Neural progenitor cell (in vitro differentiated cells): ENCODE results near the gene TWF2. TPM values are rescaled to one million over a fixed set of nuclear protein-coding genes. Genes with fewer than 3 reads are reported as not detected.

Source experiments
- DNase-seq: peaks from one replicate; pipeline ENCODE4 v3.0.0-alpha.2; 2016; ENCODE audit warnings: low spot score
- H2AFZ ChIP-seq: fragments of 200-600 bp; sonication (generic); replicated peaks from 2 replicates; pipeline ENCODE4 v1.6.1; 2016; ENCODE audit warnings: antibody characterized with exemption
- H3F3A ChIP-seq: fragments of 200-600 bp; sonication (generic); 2 replicates; pipeline ENCODE4 v1.6.1; 2016; ENCODE audit warnings: antibody characterized with exemption, low read depth
- H3K27ac ChIP-seq: fragments of 200-600 bp; sonication (generic); 2 replicates; pipeline ENCODE4 v1.5.1; 2016; ENCODE audit warnings: mild to moderate bottlenecking
- H3K27me3 ChIP-seq: fragments of 200-600 bp; sonication (generic); 2 replicates; pipeline ENCODE4 v1.6.1; 2016; ENCODE audit warnings: mild to moderate bottlenecking, moderate library complexity
- H3K36me3 ChIP-seq: fragments of 200-600 bp; sonication (generic); 2 replicates; pipeline ENCODE4 v1.5.1; 2016
- H3K4me1 ChIP-seq: fragments of 200-600 bp; sonication (generic); 2 replicates; pipeline ENCODE4 v1.6.1; 2016; ENCODE audit warnings: mixed run types
- H3K4me2 ChIP-seq: fragments of 200-600 bp; sonication (generic); 2 replicates; pipeline ENCODE4 v1.6.1; 2016
- H3K4me3 ChIP-seq: fragments of 200-600 bp; sonication (generic); 2 replicates; pipeline ENCODE4 v1.5.1; 2016
- H3K79me2 ChIP-seq: fragments of 200-600 bp; sonication (generic); 2 replicates; pipeline ENCODE4 v1.6.1; 2016; ENCODE audit warnings: low read depth
- H3K9ac ChIP-seq: fragments of 200-600 bp; sonication (generic); 2 replicates; pipeline ENCODE4 v1.6.1; 2016
- H3K9me3 ChIP-seq: fragments of 200-600 bp; sonication (generic); 2 replicates; pipeline ENCODE4 v1.5.1; 2016; ENCODE audit warnings: low read depth
- H4K20me1 ChIP-seq: fragments of 200-600 bp; sonication (generic); 2 replicates; pipeline ENCODE4 v1.6.1; 2016; ENCODE audit warnings: low read depth
- H3K27ac Mint-ChIP-seq: 3 replicates; pipeline ENCODE4 v1.8.0; 2021; ENCODE audit warnings: mixed read lengths
- H3K27me3 Mint-ChIP-seq: 2 replicates; pipeline ENCODE4 v1.8.0; 2022; ENCODE audit warnings: low read depth, mild to moderate bottlenecking, inconsistent platforms, moderate library complexity, mixed read lengths; ENCODE audit not compliant: insufficient read depth
- H3K36me3 Mint-ChIP-seq: 3 replicates; pipeline ENCODE4 v1.8.0; 2021; ENCODE audit warnings: mixed read lengths
- H3K4me1 Mint-ChIP-seq: 3 replicates; pipeline ENCODE4 v1.8.0; 2021; ENCODE audit warnings: mixed read lengths
- H3K4me3 Mint-ChIP-seq: 3 replicates; pipeline ENCODE4 v1.8.0; 2021; ENCODE audit warnings: mild to moderate bottlenecking, moderate library complexity, mixed read lengths
- H3K9me3 Mint-ChIP-seq: 3 replicates; pipeline ENCODE4 v1.8.0; 2020; ENCODE audit warnings: mixed read lengths
- EZH2 ChIP-seq: fragments of 200-600 bp; sonication (generic); IDR thresholded peaks from 2 replicates; pipeline ENCODE4 v1.6.1; 2017; ENCODE audit warnings: antibody characterized with exemption, mild to moderate bottlenecking, moderate library complexity
- EZH2phosphoT487 ChIP-seq: fragments of 200-600 bp; sonication (generic); IDR thresholded peaks from 2 replicates; pipeline ENCODE4 v1.6.1; 2017; ENCODE audit warnings: antibody characterized with exemption
- total RNA-seq: library from RNA; depleted of rRNA; stranded (reverse); fragments of >200 nt; gene quantifications from 2 replicates; pipeline ENCODE4 v1.2.3, GENCODE V29; 2015; ENCODE audit warnings: low replicate concordance
- TF ChIP-seq, protein P1 (sequence below): fragments of 200-600 bp; sonication (generic); IDR thresholded peaks from 2 replicates; pipeline ENCODE4 v1.5.1; 2017; ENCODE audit warnings: antibody characterized with exemption, mild to moderate bottlenecking

Gene TWF2
- total RNA-seq, 1 donor from 2014 or later: 21.9 TPM

DNA sequence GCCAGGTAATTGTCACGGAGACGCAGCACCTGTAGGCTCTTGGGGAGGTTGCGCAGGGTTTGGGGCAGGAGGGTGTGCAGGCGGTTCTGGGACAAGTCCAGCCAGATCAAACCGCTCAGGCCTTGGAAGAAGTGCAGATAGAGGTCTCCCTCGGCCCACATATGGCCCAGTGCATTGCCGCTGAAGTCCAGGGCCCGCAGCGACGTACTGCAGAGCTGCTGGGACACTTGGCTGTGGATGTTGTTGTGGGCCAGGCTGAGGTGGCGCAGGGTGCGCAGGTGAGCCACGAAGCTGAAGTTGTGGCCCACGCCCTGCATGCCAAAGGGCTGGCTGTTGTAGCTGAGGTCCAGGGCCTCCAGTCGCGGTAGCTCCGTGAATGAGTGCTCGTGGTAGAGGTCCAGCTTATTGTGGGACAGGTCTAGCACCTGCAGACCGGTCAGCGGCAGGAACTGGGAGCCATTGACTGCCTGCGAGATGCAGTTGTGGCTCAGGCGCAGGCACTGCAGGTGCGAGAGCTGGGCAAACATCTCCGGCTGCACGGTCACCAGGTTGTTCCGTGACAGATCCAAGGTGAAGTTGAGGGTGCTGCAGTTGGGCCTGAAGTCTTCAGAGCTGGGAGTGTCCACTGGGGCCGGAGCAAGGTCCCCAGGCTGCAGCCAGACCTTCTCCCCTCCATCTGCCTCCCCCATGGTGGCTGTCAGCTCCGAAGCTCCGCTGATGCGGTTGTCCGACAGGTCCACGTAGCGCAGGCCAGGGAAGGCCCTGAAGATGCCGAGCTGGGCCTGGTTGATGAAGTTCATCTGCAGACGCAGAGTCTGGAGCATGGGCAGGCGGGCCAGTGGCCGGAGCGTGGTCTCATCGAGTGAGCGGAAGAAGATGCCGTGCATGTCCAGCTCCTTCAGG is 16.4 kb downstream of the TWF2 start:
- H3K4me1 Mint-ChIP-seq: peaks cover 2% of the 10 kb centered on the region
- no peak overlapping the region for H3K4me3 Mint-ChIP-seq
- H3K4me2 ChIP-seq: no peak overlapping the region
- H3K27ac ChIP-seq: no peak overlapping the region
- H3K9ac ChIP-seq: no peak overlapping the region
- no peaks in the 10 kb centered on the region for H3K36me3 ChIP-seq
- H3K9me3 ChIP-seq: no peaks in the 10 kb centered on the region
- peaks cover 4% of the 10 kb centered on the region for H3K27me3 Mint-ChIP-seq
- no peaks in the 10 kb centered on the region for H3K27me3 ChIP-seq
- no peaks in the 10 kb centered on the region for H3K36me3 Mint-ChIP-seq
- H3K9me3 Mint-ChIP-seq: no peaks in the 10 kb centered on the region
- DNase-seq: no peak
- no peak overlapping the region for H3K4me3 ChIP-seq
- H3K27ac Mint-ChIP-seq: no peak overlapping the region
- H2AFZ ChIP-seq: no peak overlapping the region
- H3K79me2 ChIP-seq: no peaks in the 10 kb centered on the region
- TF ChIP-seq, protein P1, sequence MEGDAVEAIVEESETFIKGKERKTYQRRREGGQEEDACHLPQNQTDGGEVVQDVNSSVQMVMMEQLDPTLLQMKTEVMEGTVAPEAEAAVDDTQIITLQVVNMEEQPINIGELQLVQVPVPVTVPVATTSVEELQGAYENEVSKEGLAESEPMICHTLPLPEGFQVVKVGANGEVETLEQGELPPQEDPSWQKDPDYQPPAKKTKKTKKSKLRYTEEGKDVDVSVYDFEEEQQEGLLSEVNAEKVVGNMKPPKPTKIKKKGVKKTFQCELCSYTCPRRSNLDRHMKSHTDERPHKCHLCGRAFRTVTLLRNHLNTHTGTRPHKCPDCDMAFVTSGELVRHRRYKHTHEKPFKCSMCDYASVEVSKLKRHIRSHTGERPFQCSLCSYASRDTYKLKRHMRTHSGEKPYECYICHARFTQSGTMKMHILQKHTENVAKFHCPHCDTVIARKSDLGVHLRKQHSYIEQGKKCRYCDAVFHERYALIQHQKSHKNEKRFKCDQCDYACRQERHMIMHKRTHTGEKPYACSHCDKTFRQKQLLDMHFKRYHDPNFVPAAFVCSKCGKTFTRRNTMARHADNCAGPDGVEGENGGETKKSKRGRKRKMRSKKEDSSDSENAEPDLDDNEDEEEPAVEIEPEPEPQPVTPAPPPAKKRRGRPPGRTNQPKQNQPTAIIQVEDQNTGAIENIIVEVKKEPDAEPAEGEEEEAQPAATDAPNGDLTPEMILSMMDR: no peak
- TF ChIP-seq EZH2phosphoT487: no peak
- TF ChIP-seq EZH2: no peak
- H3K4me1 ChIP-seq: peaks cover 3% of the 10 kb centered on the region
- H4K20me1 ChIP-seq: no peaks in the 10 kb centered on the region
- no peaks in the 10 kb centered on the region for H3F3A ChIP-seq

DNA sequence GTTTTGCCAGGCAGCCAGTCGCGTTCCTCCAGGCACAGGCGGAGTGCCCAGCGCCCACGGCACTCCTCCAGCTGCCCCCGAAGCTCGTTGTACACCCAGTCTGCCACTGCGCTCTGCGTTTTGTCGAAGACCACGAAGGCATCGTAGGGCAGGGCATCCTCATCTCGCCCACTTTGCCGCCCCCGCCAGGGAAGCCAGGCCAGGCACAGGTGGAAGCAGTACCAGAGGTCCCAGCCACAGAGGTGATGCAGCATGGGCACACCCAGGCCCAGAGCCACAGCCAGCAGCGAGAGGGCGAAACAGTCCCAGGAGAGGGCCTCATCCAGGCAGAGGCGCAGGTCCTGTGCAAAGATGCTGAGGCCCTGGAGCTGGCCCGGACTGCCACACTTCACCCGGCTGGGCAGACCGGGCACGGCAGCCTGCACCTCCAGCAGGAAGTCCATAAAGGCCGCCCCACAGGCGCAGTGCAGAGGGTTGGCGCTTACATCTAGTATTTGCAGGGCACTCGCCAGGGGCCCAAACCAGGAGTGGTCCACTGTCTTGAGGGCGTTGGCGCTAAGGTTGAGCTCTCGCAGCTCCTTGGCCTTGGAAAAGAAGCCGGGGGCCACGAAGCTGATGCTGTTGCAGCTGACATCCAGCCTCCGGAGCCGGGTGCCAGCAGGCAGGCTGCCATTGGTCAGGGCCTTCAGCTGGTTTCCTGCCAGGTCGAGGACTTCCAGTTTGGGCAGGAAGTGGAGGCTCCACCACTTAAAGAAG is 17.2 kb downstream of the TWF2 start:
- DNase-seq: no peak
- no peak overlapping the region for H2AFZ ChIP-seq

DNA sequence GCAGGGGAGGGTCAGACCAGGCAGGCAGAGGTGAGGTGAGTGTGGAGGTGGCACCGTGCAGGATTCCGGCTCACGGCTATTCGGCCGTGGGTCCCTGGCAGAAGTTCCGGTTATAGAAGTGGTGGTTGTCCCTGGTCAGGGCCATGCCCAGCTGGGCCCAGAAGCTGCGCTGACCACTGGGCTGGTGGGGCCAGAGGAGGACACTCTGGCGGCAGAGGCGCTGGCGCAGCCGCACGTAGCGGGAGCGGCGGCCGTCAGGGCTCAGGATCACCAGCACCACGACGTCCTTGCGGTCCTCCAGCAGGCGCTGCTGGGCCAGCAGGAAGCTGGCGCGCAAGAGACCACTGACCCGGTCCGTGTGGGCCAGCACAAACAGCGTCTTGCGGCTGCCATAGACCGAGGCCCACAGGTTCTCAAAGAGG is 17.8 kb downstream of the TWF2 start:
- H3F3A ChIP-seq: no peaks in the 10 kb centered on the region
- H3K27ac ChIP-seq: no peak overlapping the region
- H3K36me3 ChIP-seq: no peaks in the 10 kb centered on the region
- no peaks in the 10 kb centered on the region for H3K27me3 ChIP-seq
- H3K4me1 ChIP-seq: peaks cover 3% of the 10 kb centered on the region
- H3K27me3 Mint-ChIP-seq: peaks cover 2% of the 10 kb centered on the region
- H3K9me3 ChIP-seq: no peaks in the 10 kb centered on the region
- no peaks in the 10 kb centered on the region for H4K20me1 ChIP-seq
- no peak overlapping the region for H3K9ac ChIP-seq
- TF ChIP-seq EZH2phosphoT487: no peak
- no peak for TF ChIP-seq EZH2
- TF ChIP-seq, protein P1: no peak
- H3K4me3 Mint-ChIP-seq: no peak overlapping the region
- H3K9me3 Mint-ChIP-seq: no peaks in the 10 kb centered on the region
- no peak overlapping the region for H3K4me3 ChIP-seq
- DNase-seq: no peak
- H3K27ac Mint-ChIP-seq: no peak overlapping the region
- H3K4me2 ChIP-seq: no peak overlapping the region
- H3K4me1 Mint-ChIP-seq: peaks cover 2% of the 10 kb centered on the region
- no peak overlapping the region for H2AFZ ChIP-seq
- no peaks in the 10 kb centered on the region for H3K79me2 ChIP-seq
- H3K36me3 Mint-ChIP-seq: peaks cover 4% of the 10 kb centered on the region

More for the DNA sequence above, 17.2 kb downstream of the TWF2 start:
- Histone ChIP-seq H4K20me1 (no peaks in the 10 kb centered on the region), H3F3A (no peaks in the 10 kb centered on the region), H3K27me3 (no peaks in the 10 kb centered on the region), H3K4me2 (no peak overlapping the region), H3K4me1 (peaks cover 3% of the 10 kb centered on the region), H3K27ac (no peak overlapping the region), H3K9me3 (no peaks in the 10 kb centered on the region), H3K4me3 (no peak overlapping the region), H3K9ac (no peak overlapping the region), H3K79me2 (no peaks in the 10 kb centered on the region), H3K36me3 (no peaks in the 10 kb centered on the region)
- Mint-ChIP-seq H3K27me3 (peaks cover 2% of the 10 kb centered on the region), H3K4me1 (peaks cover 2% of the 10 kb centered on the region), H3K27ac (no peak overlapping the region), H3K9me3 (no peaks in the 10 kb centered on the region), H3K36me3 (peaks cover under 1% of the 10 kb centered on the region), H3K4me3 (no peak overlapping the region)
- TF ChIP-seq EZH2phosphoT487 (no peak), EZH2 (no peak)
- TF ChIP-seq, protein P1: no peak
